Epidermal melanocyte (primary cell): ENCODE data around the gene BMPR1A.
"Not testable (repeated sequence)": the region's sequence is repeated elsewhere in the genome, so short reads cannot be mapped to it uniquely, and the experiment has no call there.

ENCODE experiments used
- DNase-seq: peaks from one replicate; pipeline ENCODE4 v3.0.0; 2011; ENCODE audit warnings: low spot score; ENCODE audit not compliant: insufficient read length

The BMPR1A gene

GRCh38 chr10:86940076-86940475 is 183.7 kb downstream of the BMPR1A start:
- DNase-seq, result not testable (repeated sequence)

GRCh38 chr10:86940677-86941076 is 184.3 kb downstream of the BMPR1A start:
- no peak for DNase-seq

- no peak for DNase-seq
These were observed 185.0 kb downstream of the BMPR1A start for GRCh38 chr10:86941426-86941825.

- DNase-seq, result no peak
These were observed 185.6 kb downstream of the BMPR1A start for GRCh38 chr10:86941991-86942421.

- DNase-seq, result no peak
These were observed 186.3 kb downstream of the BMPR1A start for GRCh38 chr10:86942441-86943315.

GRCh38 chr10:86943316-86944030 is 187.1 kb downstream of the BMPR1A start:
- no peak for DNase-seq

GRCh38 chr10:86944031-86944419 is 187.6 kb downstream of the BMPR1A start:
- no peak for DNase-seq

- no peak for DNase-seq
These were observed 188.1 kb downstream of the BMPR1A start for GRCh38 chr10:86944471-86944870.

- no peak for DNase-seq
These were observed 188.5 kb downstream of the BMPR1A start for GRCh38 chr10:86944907-86945306.

GRCh38 chr10:86945361-86946212 is 189.2 kb downstream of the BMPR1A start:
- DNase-seq, result no peak

- no peak for DNase-seq
These were observed 190.1 kb downstream of the BMPR1A start for GRCh38 chr10:86946213-86947155.

- not testable (repeated sequence) for DNase-seq
These were observed 191.4 kb downstream of the BMPR1A start for GRCh38 chr10:86947806-86948205.

GRCh38 chr10:86950349-86950748 is 193.9 kb downstream of the BMPR1A start:
- DNase-seq, result no peak

- no peak for DNase-seq
These were observed 194.9 kb downstream of the BMPR1A start for GRCh38 chr10:86951184-86951761.

GRCh38 chr10:86952106-86952505 is 195.7 kb downstream of the BMPR1A start:
- no peak for DNase-seq

- not testable (repeated sequence) for DNase-seq
These were observed 196.3 kb downstream of the BMPR1A start for GRCh38 chr10:86952697-86953096.

- no peak for DNase-seq
These were observed 197.6 kb downstream of the BMPR1A start for GRCh38 chr10:86953747-86954680.

GRCh38 chr10:86954681-86955500 is 198.5 kb downstream of the BMPR1A start:
- DNase-seq, result no peak
